ENCODE measurements around the gene RAPGEF4. TPM values are rescaled to one million over a fixed set of nuclear protein-coding genes. Genes with fewer than 3 reads are reported as not detected.

RAPGEF4 gene
- total and polyA plus RNA-seq, 8 donors = 3.6 to 23.7 (median 9.8) TPM; not detected in 1

DNA sequence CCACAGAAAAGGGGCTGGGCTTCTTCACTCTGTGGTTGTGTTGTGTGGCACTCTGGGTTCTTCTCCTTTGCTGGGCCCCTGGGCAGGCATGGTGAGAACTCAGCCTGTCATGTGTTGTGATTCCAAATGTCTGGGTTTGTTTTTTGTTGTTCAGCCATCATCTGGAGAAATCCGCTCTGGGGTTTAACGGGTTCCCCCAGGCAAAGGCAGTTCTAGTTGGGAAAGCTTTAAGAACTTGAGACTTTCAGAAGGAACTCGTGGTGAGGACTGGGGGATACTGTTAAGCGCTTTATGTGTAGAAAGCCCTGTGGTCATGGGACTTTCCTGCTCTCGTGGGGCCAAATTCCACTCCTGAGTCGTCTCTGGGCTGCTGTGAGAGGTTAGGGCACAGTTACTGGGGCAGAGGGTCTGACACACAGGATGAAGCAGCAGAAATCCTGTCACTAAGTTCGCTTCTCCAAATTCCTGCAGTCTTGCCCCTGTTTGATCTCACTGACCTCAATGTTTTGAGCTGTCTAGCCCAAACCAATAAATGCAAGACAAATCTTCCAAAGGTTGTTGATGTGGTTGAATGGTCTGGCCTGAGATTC lies 87.7 kb downstream of the RAPGEF4 start:
- H3K9me3 ChIP-seq = no peaks in the 10 kb centered on the region
- peak overlapping the region in 1 of 4 donors; percentile 21 for H3K4me3 ChIP-seq
- no peaks in the 10 kb centered on the region for H3K36me3 ChIP-seq
- no peak overlapping the region for H3K27ac ChIP-seq
- TF ChIP-seq POLR2AphosphoS5 (IDR thresholded peaks at IDR 0.05) (no peak), EP300 (IDR thresholded peaks at IDR 0.05) (no peak), POLR2A (IDR thresholded peaks at IDR 0.05) (no peak)
- DNase-seq = no peak
- no peaks in the 10 kb centered on the region for H3K4me1 ChIP-seq
- no peaks in the 10 kb centered on the region for H3K27me3 ChIP-seq
- 59 to 79% (median 78%) methylated on average over 7 of the region's 7 CpGs for WGBS, 5 donors
- intact Hi-C loops (cut with DNase I; ENCODE audit: low total_unique reads) = no loop called here

GRCh38 chr2:172826522-172826921 lies 90.9 kb downstream of the RAPGEF4 start:
- no peak overlapping the region for H3K4me3 ChIP-seq
- WGBS, 5 donors = 77 to 93% (median 87%) methylated on average over 3 of the region's 3 CpGs
- intact Hi-C loops (cut with DNase I; ENCODE audit: low total_unique reads) = no loop called here
- TF ChIP-seq, protein P1, sequence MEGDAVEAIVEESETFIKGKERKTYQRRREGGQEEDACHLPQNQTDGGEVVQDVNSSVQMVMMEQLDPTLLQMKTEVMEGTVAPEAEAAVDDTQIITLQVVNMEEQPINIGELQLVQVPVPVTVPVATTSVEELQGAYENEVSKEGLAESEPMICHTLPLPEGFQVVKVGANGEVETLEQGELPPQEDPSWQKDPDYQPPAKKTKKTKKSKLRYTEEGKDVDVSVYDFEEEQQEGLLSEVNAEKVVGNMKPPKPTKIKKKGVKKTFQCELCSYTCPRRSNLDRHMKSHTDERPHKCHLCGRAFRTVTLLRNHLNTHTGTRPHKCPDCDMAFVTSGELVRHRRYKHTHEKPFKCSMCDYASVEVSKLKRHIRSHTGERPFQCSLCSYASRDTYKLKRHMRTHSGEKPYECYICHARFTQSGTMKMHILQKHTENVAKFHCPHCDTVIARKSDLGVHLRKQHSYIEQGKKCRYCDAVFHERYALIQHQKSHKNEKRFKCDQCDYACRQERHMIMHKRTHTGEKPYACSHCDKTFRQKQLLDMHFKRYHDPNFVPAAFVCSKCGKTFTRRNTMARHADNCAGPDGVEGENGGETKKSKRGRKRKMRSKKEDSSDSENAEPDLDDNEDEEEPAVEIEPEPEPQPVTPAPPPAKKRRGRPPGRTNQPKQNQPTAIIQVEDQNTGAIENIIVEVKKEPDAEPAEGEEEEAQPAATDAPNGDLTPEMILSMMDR (IDR thresholded peaks at IDR 0.05) = no peak
- TF ChIP-seq EP300 (IDR thresholded peaks at IDR 0.05) (no peak), POLR2AphosphoS5 (IDR thresholded peaks at IDR 0.05) (no peak), POLR2A (IDR thresholded peaks at IDR 0.05) (no peak)
- H3K27me3 ChIP-seq = no peaks in the 10 kb centered on the region
- H3K4me1 ChIP-seq = no peaks in the 10 kb centered on the region
- no peaks in the 10 kb centered on the region for H3K9me3 ChIP-seq
- DNase-seq = no peak
- no peak overlapping the region for H3K27ac ChIP-seq
- no peaks in the 10 kb centered on the region for H3K36me3 ChIP-seq

DNA sequence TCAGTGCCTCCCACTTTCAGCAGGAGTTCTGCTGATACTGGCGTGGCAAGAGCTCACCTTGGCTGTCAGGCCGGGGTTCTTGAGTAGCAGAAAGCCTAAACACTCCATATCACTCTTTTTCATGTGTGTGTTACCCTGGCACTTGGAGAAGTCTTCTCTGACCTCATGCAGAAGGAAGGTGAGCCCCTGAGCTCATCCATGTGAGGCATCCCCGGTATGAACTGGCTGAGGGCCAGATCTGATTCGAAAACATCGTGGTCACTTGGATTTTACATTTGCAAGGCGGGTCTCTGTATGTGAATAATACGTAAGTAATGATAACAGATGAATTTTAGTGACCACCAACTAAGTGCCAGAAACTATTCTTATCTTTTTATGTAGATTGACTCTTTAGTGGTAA lies 93.6 kb downstream of the RAPGEF4 start:
- no peak overlapping the region for H3K27ac ChIP-seq
- H3K36me3 ChIP-seq = no peaks in the 10 kb centered on the region
- no peaks in the 10 kb centered on the region for H3K27me3 ChIP-seq
- H3K4me1 ChIP-seq = no peaks in the 10 kb centered on the region
- intact Hi-C loops (cut with DNase I; ENCODE audit: low total_unique reads) = no loop called here
- H3K9me3 ChIP-seq = no peaks in the 10 kb centered on the region
- H3K4me3 ChIP-seq = no peak overlapping the region
- 66 to 80% (median 77%) methylated on average over 7 of the region's 7 CpGs for WGBS, 5 donors
- TF ChIP-seq POLR2AphosphoS5 (IDR thresholded peaks at IDR 0.05) = no peak
- TF ChIP-seq POLR2A (IDR thresholded peaks at IDR 0.05) = no peak
- no peak for TF ChIP-seq EP300 (IDR thresholded peaks at IDR 0.05)
- no peak for DNase-seq

- H3K27me3 ChIP-seq = no peaks in the 10 kb centered on the region
- intact Hi-C loops (cut with DNase I; ENCODE audit: low total_unique reads) = no loop called here
- H3K4me3 ChIP-seq = no peak overlapping the region
- no peaks in the 10 kb centered on the region for H3K4me1 ChIP-seq
- no peaks in the 10 kb centered on the region for H3K36me3 ChIP-seq
- 86 to 92% (median 87%) methylated on average over 4 of the region's 4 CpGs for WGBS, 5 donors
- no peak overlapping the region for H3K27ac ChIP-seq
- no peaks in the 10 kb centered on the region for H3K9me3 ChIP-seq
- TF ChIP-seq, protein P1 (IDR thresholded peaks at IDR 0.05) = no peak
- no peak for TF ChIP-seq POLR2AphosphoS5 (IDR thresholded peaks at IDR 0.05)
- no peak for TF ChIP-seq POLR2A (IDR thresholded peaks at IDR 0.05)
- TF ChIP-seq EP300 (IDR thresholded peaks at IDR 0.05) = no peak
- no peak for DNase-seq
Measured at GRCh38 chr2:172830482-172830881, 94.8 kb downstream of the RAPGEF4 start.

DNA sequence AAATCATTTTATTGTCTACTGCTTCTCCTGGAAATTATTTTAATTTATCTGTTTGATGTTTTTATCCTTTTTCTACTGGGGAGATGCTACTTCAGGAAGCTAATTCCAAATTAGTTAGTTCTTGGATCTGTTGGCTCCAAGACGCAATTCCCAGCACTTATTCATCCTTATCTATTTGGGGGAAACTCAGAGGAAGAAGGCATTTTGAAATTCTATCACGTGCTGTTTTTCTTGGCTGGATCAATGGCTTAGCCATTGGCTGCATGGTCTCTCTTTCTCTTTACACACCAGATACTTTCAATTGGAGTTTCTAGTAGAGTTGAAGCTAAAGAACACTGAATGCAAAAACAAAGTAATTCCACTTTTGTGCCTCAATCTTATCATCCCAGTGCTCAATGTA lies 98.3 kb downstream of the RAPGEF4 start:
- H3K27me3 ChIP-seq = no peaks in the 10 kb centered on the region
- no peaks in the 10 kb centered on the region for H3K4me1 ChIP-seq
- TF ChIP-seq EP300 (IDR thresholded peaks at IDR 0.05) (no peak), POLR2AphosphoS5 (IDR thresholded peaks at IDR 0.05) (no peak), POLR2A (IDR thresholded peaks at IDR 0.05) (no peak)
- TF ChIP-seq, protein P1 (IDR thresholded peaks at IDR 0.05) = no peak
- H3K27ac ChIP-seq = no peak overlapping the region
- no peak for DNase-seq
- intact Hi-C loops (cut with DNase I; ENCODE audit: low total_unique reads) = no loop called here
- no peaks in the 10 kb centered on the region for H3K9me3 ChIP-seq
- H3K4me3 ChIP-seq = no peak overlapping the region
- WGBS, 5 donors = 57 to 75% (median 67%) methylated on average over 2 of the region's 2 CpGs
- H3K36me3 ChIP-seq = no peaks in the 10 kb centered on the region

Measured in stomach (tissue), 9 donors.